Mesenteric fat pad (tissue), 1 donor: ENCODE measurements around the gene PSRC1. TPM values are rescaled to one million over a fixed set of nuclear protein-coding genes. Genes with fewer than 3 reads are reported as not detected.
"Not testable (repeated sequence)": the region's sequence is repeated elsewhere in the genome, so short reads cannot be mapped to it uniquely, and the experiment has no call there.

Source experiments
- DNase-seq: peaks from one replicate; pipeline ENCODE4 v3.0.0-alpha.2; 2020; ENCODE audit warnings: low spot score
- total RNA-seq: library from RNA; stranded (reverse); fragmentation: NEBNext Ultra II Directional; extraction: Animal tissue kit (Norgen Biotek cat#: 25700); gene quantifications from one replicate; pipeline ENCODE4 v1.2.1, GENCODE V29; 2021
- donor health status: DM: yes; HTN: yes; CAD: no.

The PSRC1 gene
- total RNA-seq, 1 donor from 2014 or later: 0.90 TPM

- no peak for DNase-seq
Observed at GRCh38 chr1:109296782-109297181, 13.8 kb upstream of the PSRC1 start.

- DNase-seq: no peak
Observed at GRCh38 chr1:109295712-109296415, 12.9 kb upstream of the PSRC1 start.

- no peak for DNase-seq
Observed at GRCh38 chr1:109294481-109294880, 11.5 kb upstream of the PSRC1 start.

- no peak for DNase-seq
Observed at GRCh38 chr1:109293026-109293425, 10.1 kb upstream of the PSRC1 start.

- DNase-seq: no peak
Observed at GRCh38 chr1:109292364-109292763, 9.4 kb upstream of the PSRC1 start.

GRCh38 chr1:109290998-109291397 lies 8.1 kb upstream of the PSRC1 start:
- no peak for DNase-seq

- no peak for DNase-seq
Observed at GRCh38 chr1:109290137-109290536, 7.2 kb upstream of the PSRC1 start.

- not testable (repeated sequence) for DNase-seq
Observed at GRCh38 chr1:109286762-109287161, 3.8 kb upstream of the PSRC1 start.

- DNase-seq: no peak
Observed at GRCh38 chr1:109283748-109284600, 1.0 kb upstream of the PSRC1 start.

- DNase-seq: no peak
Observed at GRCh38 chr1:109282497-109282951, 421 bp downstream of the PSRC1 start.

- no peak for DNase-seq
Observed at GRCh38 chr1:109281680-109282496, 1.1 kb downstream of the PSRC1 start.

- DNase-seq: no peak
Observed at GRCh38 chr1:109280862-109281261, 2.1 kb downstream of the PSRC1 start.

- DNase-seq: no peak
Observed at GRCh38 chr1:109279615-109280278, 3.2 kb downstream of the PSRC1 start.

- DNase-seq: no peak
Observed at GRCh38 chr1:109277434-109278204, 5.3 kb downstream of the PSRC1 start.

GRCh38 chr1:109275706-109276345 lies 7.1 kb downstream of the PSRC1 start:
- DNase-seq: no peak

GRCh38 chr1:109274533-109275476 lies 8.1 kb downstream of the PSRC1 start:
- no peak for DNase-seq

- no peak for DNase-seq
Observed at GRCh38 chr1:109273570-109274288, 9.2 kb downstream of the PSRC1 start.
